ENCODE data around the gene APH1A. TPM values are rescaled to one million over a fixed set of nuclear protein-coding genes. Genes with fewer than 3 reads are reported as not detected.

The APH1A gene
- total RNA-seq, 1 experiment from 2014 or later: 93.8 TPM

DNA sequence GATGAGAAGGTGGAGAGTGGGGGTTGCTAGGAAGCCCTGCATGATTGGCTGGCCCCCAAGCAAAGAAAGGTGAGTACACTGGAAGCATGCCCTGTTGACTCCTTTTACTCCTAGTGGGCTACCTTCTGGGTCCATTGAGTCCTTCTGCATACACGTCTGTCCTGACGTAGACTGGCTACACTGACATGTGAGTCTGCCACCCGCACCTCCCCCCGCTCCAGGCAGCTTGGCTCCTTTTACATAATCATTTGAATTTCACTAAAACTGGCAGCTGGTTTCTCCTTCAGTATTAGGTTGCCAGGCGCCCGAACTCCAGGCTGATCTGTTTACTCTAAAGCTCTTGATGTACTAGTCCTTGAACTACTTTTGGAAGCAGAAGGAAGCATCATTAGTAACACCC lies 33.5 kb upstream of the APH1A start:
- POLR2A ChIA-PET: no interaction called here
- no peak overlapping the region for H3K4me3 Mint-ChIP-seq (ENCODE audit: unreplicated experiment)
- Histone ChIP-seq H3K4me1 (no peaks in the 10 kb centered on the region), H3K36me3 (ENCODE audit: control insufficient read depth, insufficient read depth, low read length) (no peaks in the 10 kb centered on the region), H3K4me3 (ENCODE audit: low read depth, low read length) (no peak overlapping the region), H3K9me3 (no peaks in the 10 kb centered on the region), H3K27me3 (replicated peaks; ENCODE audit: control insufficient read depth, insufficient read depth, low read length) (no peaks in the 10 kb centered on the region)
- DNase-seq: no peak
- TF ChIP-seq, protein P1, sequence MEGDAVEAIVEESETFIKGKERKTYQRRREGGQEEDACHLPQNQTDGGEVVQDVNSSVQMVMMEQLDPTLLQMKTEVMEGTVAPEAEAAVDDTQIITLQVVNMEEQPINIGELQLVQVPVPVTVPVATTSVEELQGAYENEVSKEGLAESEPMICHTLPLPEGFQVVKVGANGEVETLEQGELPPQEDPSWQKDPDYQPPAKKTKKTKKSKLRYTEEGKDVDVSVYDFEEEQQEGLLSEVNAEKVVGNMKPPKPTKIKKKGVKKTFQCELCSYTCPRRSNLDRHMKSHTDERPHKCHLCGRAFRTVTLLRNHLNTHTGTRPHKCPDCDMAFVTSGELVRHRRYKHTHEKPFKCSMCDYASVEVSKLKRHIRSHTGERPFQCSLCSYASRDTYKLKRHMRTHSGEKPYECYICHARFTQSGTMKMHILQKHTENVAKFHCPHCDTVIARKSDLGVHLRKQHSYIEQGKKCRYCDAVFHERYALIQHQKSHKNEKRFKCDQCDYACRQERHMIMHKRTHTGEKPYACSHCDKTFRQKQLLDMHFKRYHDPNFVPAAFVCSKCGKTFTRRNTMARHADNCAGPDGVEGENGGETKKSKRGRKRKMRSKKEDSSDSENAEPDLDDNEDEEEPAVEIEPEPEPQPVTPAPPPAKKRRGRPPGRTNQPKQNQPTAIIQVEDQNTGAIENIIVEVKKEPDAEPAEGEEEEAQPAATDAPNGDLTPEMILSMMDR (IDR thresholded peaks at IDR 0.05; ENCODE audit: insufficient read depth in 1 of 2, low read depth in 1 of 2, low read length in 1 of 2, severe bottlenecking in 1 of 2, unreplicated experiment in 1 of 2): no peak
- intact Hi-C loops (cut with micrococcal nuclease; ENCODE audit: unreplicated experiment): no loop called here
- CTCF ChIA-PET: no interaction called here
- H3K4me1 Mint-ChIP-seq (ENCODE audit: low read depth, unreplicated experiment): no peaks in the 10 kb centered on the region
- no TSS peak for BruUV-seq (replicated peaks)
- H3K36me3 Mint-ChIP-seq (ENCODE audit: insufficient read depth, unreplicated experiment): peaks cover 5% of the 10 kb centered on the region
- no peaks in the 10 kb centered on the region for H3K27me3 Mint-ChIP-seq (ENCODE audit: insufficient read depth, unreplicated experiment)
- no peaks in the 10 kb centered on the region for H3K9me3 Mint-ChIP-seq (ENCODE audit: unreplicated experiment)
- H3K27ac Mint-ChIP-seq (ENCODE audit: unreplicated experiment): no peak overlapping the region

DNA sequence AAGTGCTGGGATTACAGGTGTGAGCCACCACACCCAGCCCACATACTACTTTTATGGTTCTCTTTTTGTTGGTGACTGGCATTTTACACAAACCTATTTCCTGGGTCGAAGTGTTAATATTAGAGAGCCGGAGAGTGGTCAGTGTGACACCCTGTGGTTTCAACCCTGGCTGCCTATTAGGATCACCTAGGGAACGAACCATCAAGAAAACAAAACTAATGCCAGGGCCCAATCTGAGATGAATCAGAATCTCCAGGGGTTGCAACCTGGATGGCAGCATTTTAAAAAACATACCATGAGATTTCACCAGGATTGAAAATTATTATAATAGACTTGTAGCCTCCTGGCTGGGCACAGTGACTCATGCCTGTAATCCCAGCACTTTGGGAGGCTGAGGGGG lies 30.9 kb upstream of the APH1A start:
- no peaks in the 10 kb centered on the region for H3K4me1 ChIP-seq
- intact Hi-C loops (cut with micrococcal nuclease; ENCODE audit: unreplicated experiment): no loop called here
- POLR2A ChIA-PET: no interaction called here
- no TSS peak for BruUV-seq (replicated peaks)
- H3K27ac Mint-ChIP-seq (ENCODE audit: unreplicated experiment): no peak overlapping the region
- H3K4me1 Mint-ChIP-seq (ENCODE audit: low read depth, unreplicated experiment): no peaks in the 10 kb centered on the region
- CTCF ChIA-PET: no interaction called here
- no peaks in the 10 kb centered on the region for H3K9me3 ChIP-seq
- no peak overlapping the region for H3K4me3 ChIP-seq (ENCODE audit: low read depth, low read length)
- H3K4me3 Mint-ChIP-seq (ENCODE audit: unreplicated experiment): no peak overlapping the region
- no peaks in the 10 kb centered on the region for H3K27me3 Mint-ChIP-seq (ENCODE audit: insufficient read depth, unreplicated experiment)
- no peak for DNase-seq
- no peaks in the 10 kb centered on the region for H3K36me3 ChIP-seq (ENCODE audit: control insufficient read depth, insufficient read depth, low read length)
- TF ChIP-seq, protein P1 (IDR thresholded peaks at IDR 0.05; ENCODE audit: insufficient read depth in 1 of 2, low read depth in 1 of 2, low read length in 1 of 2, severe bottlenecking in 1 of 2, unreplicated experiment in 1 of 2): no peak
- H3K36me3 Mint-ChIP-seq (ENCODE audit: insufficient read depth, unreplicated experiment): no peaks in the 10 kb centered on the region
- no peaks in the 10 kb centered on the region for H3K9me3 Mint-ChIP-seq (ENCODE audit: unreplicated experiment)
- H3K27me3 ChIP-seq (replicated peaks; ENCODE audit: control insufficient read depth, insufficient read depth, low read length): no peaks in the 10 kb centered on the region

- H3K27me3 Mint-ChIP-seq (ENCODE audit: insufficient read depth, unreplicated experiment): no peaks in the 10 kb centered on the region
- no peaks in the 10 kb centered on the region for H3K9me3 ChIP-seq
- H3K4me3 Mint-ChIP-seq (ENCODE audit: unreplicated experiment): no peak overlapping the region
- H3K27me3 ChIP-seq (replicated peaks; ENCODE audit: control insufficient read depth, insufficient read depth, low read length): no peaks in the 10 kb centered on the region
- BruUV-seq (replicated peaks): TSS peak; percentile 17
- DNase-seq: no peak
- intact Hi-C loops (cut with micrococcal nuclease; ENCODE audit: unreplicated experiment): no loop called here
- POLR2A ChIA-PET: no interaction called here
- H3K36me3 ChIP-seq (ENCODE audit: control insufficient read depth, insufficient read depth, low read length): no peaks in the 10 kb centered on the region
- TF ChIP-seq, protein P1 (IDR thresholded peaks at IDR 0.05; ENCODE audit: insufficient read depth in 1 of 2, low read depth in 1 of 2, low read length in 1 of 2, severe bottlenecking in 1 of 2, unreplicated experiment in 1 of 2): no peak
- no peaks in the 10 kb centered on the region for H3K4me1 Mint-ChIP-seq (ENCODE audit: low read depth, unreplicated experiment)
- no peaks in the 10 kb centered on the region for H3K36me3 Mint-ChIP-seq (ENCODE audit: insufficient read depth, unreplicated experiment)
- CTCF ChIA-PET: no interaction called here
- H3K27ac Mint-ChIP-seq (ENCODE audit: unreplicated experiment): no peak overlapping the region
- no peaks in the 10 kb centered on the region for H3K4me1 ChIP-seq
- no peaks in the 10 kb centered on the region for H3K9me3 Mint-ChIP-seq (ENCODE audit: unreplicated experiment)
- no peak overlapping the region for H3K4me3 ChIP-seq (ENCODE audit: low read depth, low read length)
Measured at GRCh38 chr1:150295476-150295875, 26.7 kb upstream of the APH1A start.
